ENCODE measurements around the gene PHPT1.
A peak's percentile ranks its signal among the peaks of the same experiment; 100 is the strongest.
"Not testable (repeated sequence)": the region's sequence is repeated elsewhere in the genome, so short reads cannot be mapped to it uniquely, and the experiment has no call there.

Gene PHPT1

DNA sequence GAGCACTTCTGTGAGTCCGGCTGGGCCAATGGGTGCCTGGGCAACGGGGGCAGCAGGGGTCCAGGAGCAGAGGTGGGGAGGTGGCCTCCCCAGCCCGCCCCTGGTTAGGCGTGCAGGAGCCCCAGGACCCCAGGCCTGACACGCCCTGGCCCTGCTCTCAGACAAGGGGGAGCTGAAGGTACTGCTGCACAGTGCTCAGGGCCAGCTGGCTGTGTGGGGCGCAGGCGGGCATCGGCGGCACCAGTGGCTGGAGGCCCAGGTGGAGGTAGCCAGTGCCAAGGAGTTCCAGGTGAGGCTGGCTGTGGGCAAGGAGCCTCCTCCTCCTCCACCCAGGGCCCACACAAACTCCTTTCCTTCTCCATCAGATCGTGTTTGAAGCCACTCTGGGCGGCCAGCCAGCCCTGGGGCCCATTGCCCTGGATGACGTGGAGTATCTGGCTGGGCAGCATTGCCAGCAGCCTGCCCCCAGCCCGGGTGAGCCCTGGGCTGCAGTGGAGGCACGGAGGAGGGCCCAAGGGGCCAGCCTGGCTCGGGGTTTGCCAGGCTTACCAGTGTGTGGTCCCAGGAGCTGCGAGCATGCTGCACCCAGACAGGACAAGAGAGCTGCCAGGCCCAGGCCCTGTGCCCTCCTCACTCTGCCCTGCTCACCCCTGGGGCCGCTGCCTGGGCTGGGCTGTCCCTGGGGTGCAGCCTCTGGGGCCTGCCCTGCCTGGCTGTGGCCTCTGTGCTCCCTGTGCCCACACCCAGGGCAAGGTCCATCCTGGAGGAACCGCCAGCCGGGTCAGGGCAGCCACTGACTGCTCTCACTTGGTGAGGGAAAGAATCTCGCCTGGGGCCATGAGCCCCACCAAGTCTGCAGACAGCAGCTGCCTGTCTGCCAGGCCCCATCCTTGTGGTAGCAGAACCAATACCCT is 9.9 kb downstream of the PHPT1 start:
- Histone ChIP-seq H3K27ac (ENCODE audit: low read length) (peak overlapping the region; percentile 55), H3K9ac (ENCODE audit: low read length in 2 of 2) (peak overlapping the region in 1 of 2 donors; percentile 42), H3K4me1 (ENCODE audit: control insufficient read depth, insufficient read depth, low read length) (peaks cover 30% of the 10 kb centered on the region), H3K9me3 (ENCODE audit: control insufficient read depth in 2 of 2, low read length in 2 of 2) (no peaks in the 10 kb centered on the region), H3K27me3 (ENCODE audit: control insufficient read depth in 1 of 2, insufficient read depth in 2 of 2, low read length in 2 of 2) (no peaks in the 10 kb centered on the region), H3K36me3 (ENCODE audit: control insufficient read depth in 2 of 2, insufficient read depth in 2 of 2, low read length in 2 of 2) (peaks cover 23 to 28% of the 10 kb centered on the region in 2 donors), H3K4me3 (ENCODE audit: low read length in 2 of 2) (no peak overlapping the region)

DNA sequence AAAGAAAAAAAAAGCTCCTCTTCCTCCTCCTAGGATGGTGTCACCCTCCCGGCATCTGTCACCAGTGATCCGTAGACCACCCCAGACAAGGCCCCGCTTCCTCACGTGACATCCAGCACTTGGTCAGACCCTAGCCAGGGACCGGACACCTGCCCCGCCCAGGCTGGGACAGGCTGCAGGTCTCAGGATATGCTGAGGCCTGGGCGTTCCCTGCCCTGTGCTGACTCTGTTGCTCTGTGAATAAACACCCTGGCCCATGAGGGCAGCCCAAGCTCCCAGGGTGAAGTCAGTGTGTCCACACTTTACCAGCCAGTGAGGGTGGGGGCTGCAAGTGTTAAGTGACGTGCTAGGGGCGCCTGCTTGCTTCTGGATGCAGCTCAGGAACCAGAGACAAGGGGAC is 11.3 kb downstream of the PHPT1 start:
- no peak overlapping the region for H3K27ac ChIP-seq (ENCODE audit: low read length)
- H3K9ac ChIP-seq (ENCODE audit: low read length in 2 of 2), result no peak overlapping the region
- H3K27me3 ChIP-seq (ENCODE audit: control insufficient read depth in 1 of 2, insufficient read depth in 2 of 2, low read length in 2 of 2), result no peaks in the 10 kb centered on the region
- no peaks in the 10 kb centered on the region for H3K9me3 ChIP-seq (ENCODE audit: control insufficient read depth in 2 of 2, low read length in 2 of 2)
- peaks cover 23 to 28% of the 10 kb centered on the region in 2 donors for H3K36me3 ChIP-seq (ENCODE audit: control insufficient read depth in 2 of 2, insufficient read depth in 2 of 2, low read length in 2 of 2)
- no peak overlapping the region for H3K4me3 ChIP-seq (ENCODE audit: low read length in 2 of 2)
- H3K4me1 ChIP-seq (ENCODE audit: control insufficient read depth, insufficient read depth, low read length), result peaks cover 40% of the 10 kb centered on the region

DNA sequence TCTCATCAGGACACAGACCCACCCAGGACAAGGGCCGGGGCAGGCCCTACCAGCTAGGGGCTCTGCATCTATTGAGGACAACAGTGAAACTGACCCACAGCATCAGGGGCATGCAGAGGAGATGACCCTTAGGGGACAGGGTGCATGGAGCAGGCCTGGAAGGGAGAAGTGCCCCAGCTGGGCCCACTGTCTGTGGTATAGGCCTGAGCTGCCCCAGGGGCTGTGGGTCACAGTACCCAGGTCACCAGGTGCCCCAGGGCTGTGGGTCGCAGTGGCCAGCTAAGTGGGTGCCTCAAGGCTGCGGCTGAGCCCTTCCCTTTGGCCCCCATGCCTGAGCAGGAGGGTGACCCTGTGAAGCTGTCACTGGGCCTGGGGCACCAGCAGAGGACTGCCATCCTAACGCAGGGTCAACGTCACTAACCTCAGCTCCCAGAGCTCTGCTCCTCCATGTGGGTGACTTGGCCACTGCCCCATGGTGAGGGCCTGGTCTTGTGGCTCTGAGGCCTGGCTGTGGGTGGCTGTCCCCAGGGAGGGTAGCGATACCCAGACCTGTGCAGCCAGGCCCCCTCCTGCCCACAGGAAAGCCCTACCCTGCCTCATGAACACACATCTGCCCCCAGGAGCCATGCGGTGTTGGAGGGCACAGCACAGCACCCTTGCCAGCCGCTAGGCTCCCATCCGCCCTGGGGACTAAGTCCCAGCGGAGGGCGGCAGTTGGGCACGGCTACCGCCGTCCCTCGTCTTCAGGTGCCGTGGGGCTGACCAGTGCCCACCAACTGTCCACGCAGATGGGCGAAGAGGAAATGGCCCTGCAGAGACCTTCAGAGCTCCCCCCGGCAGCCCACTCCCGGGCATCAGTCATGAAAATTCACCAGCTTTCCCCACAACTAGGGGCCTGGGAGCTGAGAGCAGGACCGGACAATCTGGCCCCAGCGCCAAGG is 12.0 kb downstream of the PHPT1 start:
- peaks cover 40% of the 10 kb centered on the region for H3K4me1 ChIP-seq (ENCODE audit: control insufficient read depth, insufficient read depth, low read length)
- H3K4me3 ChIP-seq (ENCODE audit: low read length in 2 of 2), result no peak overlapping the region
- H3K9me3 ChIP-seq (ENCODE audit: control insufficient read depth in 2 of 2, low read length in 2 of 2), result no peaks in the 10 kb centered on the region
- peaks cover 23 to 28% of the 10 kb centered on the region in 2 donors for H3K36me3 ChIP-seq (ENCODE audit: control insufficient read depth in 2 of 2, insufficient read depth in 2 of 2, low read length in 2 of 2)
- H3K27me3 ChIP-seq (ENCODE audit: control insufficient read depth in 1 of 2, insufficient read depth in 2 of 2, low read length in 2 of 2), result no peaks in the 10 kb centered on the region
- no peak overlapping the region for H3K9ac ChIP-seq (ENCODE audit: low read length in 2 of 2)
- H3K27ac ChIP-seq (ENCODE audit: low read length), result no peak overlapping the region

DNA sequence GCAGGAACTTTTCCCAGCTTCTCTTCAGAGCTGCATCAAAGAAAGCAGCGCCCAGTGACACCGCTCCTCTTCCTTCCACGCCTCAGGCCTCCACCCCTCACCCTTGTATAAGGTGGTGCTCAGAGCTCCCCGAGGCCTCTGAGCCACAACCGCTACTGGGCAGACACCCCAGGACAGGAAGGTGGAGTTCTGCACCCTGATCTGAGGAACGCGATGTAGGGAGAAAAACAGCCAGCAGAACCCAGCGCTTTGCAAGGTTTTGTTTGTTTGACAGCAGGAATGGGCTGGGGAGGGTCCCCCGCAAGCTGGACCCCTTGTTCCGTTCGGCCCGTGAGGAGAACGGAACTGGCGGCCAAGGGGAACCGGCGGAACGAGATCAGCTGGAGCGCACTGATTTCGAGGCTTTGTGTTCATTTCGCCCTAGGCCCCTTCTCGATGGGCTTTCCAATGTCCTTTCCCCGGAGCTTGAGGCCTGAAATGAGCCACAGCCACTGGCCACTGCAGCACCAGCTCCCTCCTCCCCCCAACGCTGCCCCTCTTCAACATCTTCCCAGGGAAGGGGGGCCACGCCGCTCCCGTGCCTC is 12.8 kb downstream of the PHPT1 start:
- peaks cover 23 to 28% of the 10 kb centered on the region in 2 donors for H3K36me3 ChIP-seq (ENCODE audit: control insufficient read depth in 2 of 2, insufficient read depth in 2 of 2, low read length in 2 of 2)
- no peak overlapping the region for H3K9ac ChIP-seq (ENCODE audit: low read length in 2 of 2)
- peaks cover 40% of the 10 kb centered on the region for H3K4me1 ChIP-seq (ENCODE audit: control insufficient read depth, insufficient read depth, low read length)
- H3K4me3 ChIP-seq (ENCODE audit: low read length in 2 of 2), result no peak overlapping the region
- H3K9me3 ChIP-seq (ENCODE audit: control insufficient read depth in 2 of 2, low read length in 2 of 2), result no peaks in the 10 kb centered on the region
- H3K27me3 ChIP-seq (ENCODE audit: control insufficient read depth in 1 of 2, insufficient read depth in 2 of 2, low read length in 2 of 2), result no peaks in the 10 kb centered on the region
- no peak overlapping the region for H3K27ac ChIP-seq (ENCODE audit: low read length)

DNA sequence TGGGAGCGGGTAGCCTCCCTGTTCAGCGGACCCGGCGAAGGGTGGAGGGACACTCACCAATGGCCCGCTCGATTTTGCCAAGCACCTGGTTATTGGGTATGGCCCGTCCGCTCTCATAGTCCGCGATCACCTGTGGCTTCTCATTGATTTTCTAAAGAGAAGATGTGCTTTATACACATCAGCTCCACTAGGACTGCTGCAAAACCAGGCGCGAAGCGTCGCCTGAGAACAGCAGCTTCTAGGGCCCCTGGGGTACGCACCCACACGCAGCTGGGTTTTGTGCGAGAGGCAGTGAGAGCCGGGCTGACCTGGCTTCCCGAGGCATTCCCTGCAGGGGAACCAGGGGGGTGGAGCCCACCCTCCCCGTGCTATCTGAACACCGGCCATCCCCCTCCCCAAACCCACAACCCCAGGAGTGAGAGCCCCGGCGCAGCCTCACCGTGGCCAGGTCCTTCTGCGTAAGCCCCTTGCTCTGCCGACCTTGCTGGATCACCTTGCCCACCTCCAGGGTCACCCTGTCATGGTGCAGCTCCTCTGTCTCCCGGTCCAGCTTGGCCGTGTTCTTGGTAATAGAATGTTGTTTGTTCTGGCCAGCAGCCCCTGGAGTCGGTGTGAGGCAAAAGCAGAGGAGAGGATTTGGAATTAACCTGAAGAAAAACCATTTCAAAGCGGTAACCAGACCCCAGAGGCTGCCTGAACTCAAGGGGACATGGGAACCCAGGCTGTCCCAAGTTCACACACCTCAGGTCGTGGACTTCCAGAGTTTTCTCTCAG is 13.8 kb downstream of the PHPT1 start:
- Histone ChIP-seq H3K9me3 (ENCODE audit: control insufficient read depth in 2 of 2, low read length in 2 of 2) (no peaks in the 10 kb centered on the region), H3K27me3 (ENCODE audit: control insufficient read depth in 1 of 2, insufficient read depth in 2 of 2, low read length in 2 of 2) (no peaks in the 10 kb centered on the region), H3K27ac (ENCODE audit: low read length) (no peak overlapping the region), H3K36me3 (ENCODE audit: control insufficient read depth in 2 of 2, insufficient read depth in 2 of 2, low read length in 2 of 2) (peaks cover 23 to 28% of the 10 kb centered on the region in 2 donors), H3K9ac (ENCODE audit: low read length in 2 of 2) (no peak overlapping the region), H3K4me1 (ENCODE audit: control insufficient read depth, insufficient read depth, low read length) (peaks cover 39% of the 10 kb centered on the region), H3K4me3 (ENCODE audit: low read length in 2 of 2) (no peak overlapping the region)

DNA sequence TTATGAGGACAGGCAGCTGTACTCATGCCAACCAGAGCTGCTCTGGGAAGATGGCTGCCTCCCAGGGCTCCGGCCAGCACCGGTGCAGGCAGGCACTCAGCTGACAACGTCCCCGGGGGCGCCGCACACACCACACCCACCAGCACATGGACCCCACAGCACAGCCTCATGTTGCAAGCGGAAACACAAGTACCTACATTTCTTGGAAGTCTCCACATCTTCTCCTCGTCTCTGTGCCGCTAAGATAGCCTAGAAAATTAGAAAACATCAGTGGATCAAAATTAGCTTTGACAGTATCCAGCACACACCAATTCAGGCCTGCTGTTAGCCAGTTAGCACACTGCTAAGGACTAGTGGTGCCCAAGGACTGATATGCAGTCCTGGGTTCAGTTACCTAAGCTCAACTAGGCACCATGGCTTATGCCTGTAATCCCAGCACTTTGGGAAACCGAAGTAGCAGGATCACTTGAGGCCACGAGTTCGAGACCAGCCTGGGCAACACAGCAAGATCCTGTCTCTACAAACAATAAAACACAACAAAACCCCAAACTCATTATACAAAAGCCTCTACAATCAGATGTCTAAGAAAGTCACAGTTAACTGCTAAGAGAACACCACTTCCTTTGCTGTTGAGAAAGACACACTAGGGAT is 14.5 kb downstream of the PHPT1 start:
- no peaks in the 10 kb centered on the region for H3K27me3 ChIP-seq (ENCODE audit: control insufficient read depth in 1 of 2, insufficient read depth in 2 of 2, low read length in 2 of 2)
- H3K27ac ChIP-seq (ENCODE audit: low read length), result no peak overlapping the region
- H3K36me3 ChIP-seq (ENCODE audit: control insufficient read depth in 2 of 2, insufficient read depth in 2 of 2, low read length in 2 of 2), result peaks cover 23 to 28% of the 10 kb centered on the region in 2 donors
- H3K4me1 ChIP-seq (ENCODE audit: control insufficient read depth, insufficient read depth, low read length), result peaks cover 32% of the 10 kb centered on the region
- H3K9me3 ChIP-seq (ENCODE audit: control insufficient read depth in 2 of 2, low read length in 2 of 2), result no peaks in the 10 kb centered on the region
- H3K4me3 ChIP-seq (ENCODE audit: low read length in 2 of 2), result no peak overlapping the region
- H3K9ac ChIP-seq (ENCODE audit: low read length in 2 of 2), result peak overlapping the region in 1 of 2 donors; percentile 6

DNA sequence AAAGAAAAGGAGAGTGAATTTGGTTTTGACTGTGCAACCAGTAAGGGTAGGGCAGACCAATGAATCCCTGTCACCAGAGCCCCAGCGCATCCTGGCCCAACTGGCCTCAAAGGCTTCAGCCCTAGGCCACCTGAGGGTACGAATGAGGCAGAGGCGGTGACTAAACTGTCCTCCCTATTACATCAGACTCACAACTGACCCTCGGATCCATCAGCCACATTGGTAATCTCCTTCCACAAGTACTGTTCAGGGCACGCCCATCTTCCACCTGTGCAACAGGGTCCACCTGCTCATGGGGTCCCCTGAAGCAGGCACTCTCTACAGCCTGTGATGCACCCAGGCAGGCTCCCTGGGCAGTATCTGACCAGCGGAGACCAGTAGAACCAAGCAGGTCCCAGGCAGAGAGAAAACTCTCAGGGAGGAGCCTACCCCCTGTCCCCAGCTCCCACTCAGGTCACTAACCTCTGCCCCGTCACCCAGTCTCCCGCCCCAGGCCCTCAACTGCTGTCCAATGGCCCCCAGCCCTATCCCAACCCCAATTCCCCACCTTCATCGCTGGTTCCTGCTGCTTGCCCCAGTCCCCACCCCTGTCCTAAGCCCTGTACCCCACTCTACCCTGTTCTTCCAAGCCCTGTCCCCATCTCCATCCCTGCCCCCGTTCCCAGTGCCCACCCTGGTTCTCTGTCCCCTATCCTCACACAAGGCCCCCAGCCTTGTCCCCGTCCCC is 16.0 kb downstream of the PHPT1 start:
- peaks cover 20% of the 10 kb centered on the region for H3K4me1 ChIP-seq (ENCODE audit: control insufficient read depth, insufficient read depth, low read length)
- H3K9ac ChIP-seq (ENCODE audit: low read length in 2 of 2), result peak overlapping the region; percentile 69 to 83
- H3K27me3 ChIP-seq (ENCODE audit: control insufficient read depth in 1 of 2, insufficient read depth in 2 of 2, low read length in 2 of 2), result no peaks in the 10 kb centered on the region
- peaks cover 23 to 28% of the 10 kb centered on the region in 2 donors for H3K36me3 ChIP-seq (ENCODE audit: control insufficient read depth in 2 of 2, insufficient read depth in 2 of 2, low read length in 2 of 2)
- peak overlapping the region; percentile 76 for H3K27ac ChIP-seq (ENCODE audit: low read length)
- H3K4me3 ChIP-seq (ENCODE audit: low read length in 2 of 2), result peak overlapping the region; percentile 72 to 80
- no peaks in the 10 kb centered on the region for H3K9me3 ChIP-seq (ENCODE audit: control insufficient read depth in 2 of 2, low read length in 2 of 2)

DNA sequence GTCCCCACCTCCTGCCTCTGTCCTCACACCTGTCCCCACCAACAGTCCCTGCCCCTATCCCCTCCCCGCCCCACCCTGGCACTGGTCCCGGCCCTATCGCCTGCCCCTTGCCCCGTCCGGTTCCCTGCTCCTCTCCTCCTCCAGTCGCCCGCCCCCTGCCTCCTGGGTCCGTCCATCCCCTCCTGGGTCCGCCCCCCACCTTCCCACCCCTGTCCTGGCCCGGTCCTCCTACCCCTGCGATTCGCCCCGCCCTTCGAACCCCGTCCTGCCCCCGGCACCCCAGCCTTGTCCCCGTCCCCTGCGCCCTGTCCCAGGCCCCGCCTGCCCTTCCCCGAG is 16.5 kb downstream of the PHPT1 start:
- Histone ChIP-seq H3K27ac (ENCODE audit: low read length) (peak overlapping the region; percentile 76), H3K27me3 (ENCODE audit: control insufficient read depth in 1 of 2, insufficient read depth in 2 of 2, low read length in 2 of 2) (no peaks in the 10 kb centered on the region), H3K4me1 (ENCODE audit: control insufficient read depth, insufficient read depth, low read length) (peaks cover 20% of the 10 kb centered on the region), H3K9me3 (ENCODE audit: control insufficient read depth in 2 of 2, low read length in 2 of 2) (no peaks in the 10 kb centered on the region), H3K4me3 (ENCODE audit: low read length in 2 of 2) (peak overlapping the region; percentile 80 to 81), H3K36me3 (ENCODE audit: control insufficient read depth in 2 of 2, insufficient read depth in 2 of 2, low read length in 2 of 2) (peaks cover 23 to 27% of the 10 kb centered on the region in 2 donors), H3K9ac (ENCODE audit: low read length in 2 of 2) (peak overlapping the region; percentile 79 to 83)

DNA sequence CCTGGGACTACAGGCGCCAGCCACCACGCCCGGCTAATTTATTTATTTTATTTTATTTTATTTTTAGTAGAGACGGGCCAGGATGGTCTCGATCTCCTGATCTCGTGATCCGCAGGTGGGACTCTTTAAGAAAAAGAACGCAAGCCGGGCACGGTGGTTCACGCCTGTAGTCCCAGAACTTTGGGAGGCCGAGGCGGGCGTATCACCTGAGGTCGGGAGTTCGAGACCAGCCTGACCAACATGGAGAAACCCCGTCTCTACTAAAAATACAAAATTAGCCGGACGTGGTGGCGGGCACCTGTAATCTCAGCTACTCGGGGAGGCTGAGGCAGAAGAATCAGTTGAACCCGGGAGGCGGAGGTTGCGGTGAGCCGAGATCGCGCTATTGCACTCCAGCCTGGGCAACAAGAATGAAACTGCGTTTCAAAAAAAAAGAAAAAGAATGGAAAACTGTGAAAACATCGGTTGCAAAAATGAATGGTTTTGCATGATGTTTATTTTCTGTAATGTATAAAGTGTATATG is 17.8 kb downstream of the PHPT1 start:
- H3K27me3 ChIP-seq (ENCODE audit: control insufficient read depth in 1 of 2, insufficient read depth in 2 of 2, low read length in 2 of 2); H3K27ac ChIP-seq (ENCODE audit: low read length); H3K9me3 ChIP-seq (ENCODE audit: control insufficient read depth in 2 of 2, low read length in 2 of 2): not testable (repeated sequence)
- H3K4me3 ChIP-seq (ENCODE audit: low read length in 2 of 2), result peak overlapping the region; percentile 19 to 80
- H3K4me1 ChIP-seq (ENCODE audit: control insufficient read depth, insufficient read depth, low read length), result peaks cover 17% of the 10 kb centered on the region
- H3K9ac ChIP-seq (ENCODE audit: low read length in 2 of 2), result peak overlapping the region in 1 of 2 donors; percentile 45
- H3K36me3 ChIP-seq (ENCODE audit: control insufficient read depth in 2 of 2, insufficient read depth in 2 of 2, low read length in 2 of 2), result peaks cover 17 to 18% of the 10 kb centered on the region in 2 donors

Measured in stomach smooth muscle (tissue), 2 donors.